ENCODE results near the gene LTB4R.

Gene LTB4R

DNA sequence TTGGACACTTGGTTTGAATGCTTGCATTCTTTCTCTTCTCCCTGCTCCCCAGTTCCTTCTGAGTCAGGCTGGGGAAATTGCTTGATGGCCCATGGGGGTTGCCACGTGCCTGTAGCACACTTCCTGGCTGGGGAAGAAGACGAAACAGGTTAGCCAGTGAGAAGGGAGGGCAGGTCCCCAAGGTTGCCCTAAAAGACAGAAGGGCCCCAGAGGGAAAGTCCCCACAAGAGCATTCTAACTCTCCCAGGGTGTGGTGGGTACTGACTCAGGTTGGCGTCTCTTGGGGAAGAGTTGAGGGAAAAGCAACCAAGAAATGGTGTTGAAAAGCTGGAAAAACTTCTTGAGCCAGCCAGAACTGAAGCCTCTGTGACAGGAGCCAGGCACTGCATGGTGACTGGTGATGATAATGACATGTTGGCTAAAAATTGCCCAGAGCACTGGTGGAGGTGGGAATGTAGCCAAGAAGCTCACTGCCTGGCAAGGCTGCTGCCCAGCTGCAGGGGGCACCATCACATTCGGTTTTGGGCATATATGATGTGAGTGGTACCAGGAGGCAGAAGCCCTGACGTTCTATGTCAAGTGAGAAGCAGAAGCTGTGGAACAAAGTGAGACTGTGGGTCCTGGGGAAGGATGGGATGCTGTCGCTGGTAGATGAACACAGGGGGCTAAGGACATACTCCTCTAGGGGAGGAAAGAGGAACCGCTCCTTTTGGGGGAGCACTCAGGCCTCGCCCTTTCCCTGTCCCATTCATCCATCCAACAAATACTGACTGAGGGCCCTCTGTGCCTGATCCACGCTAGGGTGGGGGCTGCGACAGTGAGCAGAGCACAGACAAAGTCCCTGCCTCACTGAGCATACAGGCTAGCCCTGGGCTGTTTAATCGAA, 31.8 kb upstream of the LTB4R start:
- peak; percentile 9 to 62 for DNase-seq

DNA sequence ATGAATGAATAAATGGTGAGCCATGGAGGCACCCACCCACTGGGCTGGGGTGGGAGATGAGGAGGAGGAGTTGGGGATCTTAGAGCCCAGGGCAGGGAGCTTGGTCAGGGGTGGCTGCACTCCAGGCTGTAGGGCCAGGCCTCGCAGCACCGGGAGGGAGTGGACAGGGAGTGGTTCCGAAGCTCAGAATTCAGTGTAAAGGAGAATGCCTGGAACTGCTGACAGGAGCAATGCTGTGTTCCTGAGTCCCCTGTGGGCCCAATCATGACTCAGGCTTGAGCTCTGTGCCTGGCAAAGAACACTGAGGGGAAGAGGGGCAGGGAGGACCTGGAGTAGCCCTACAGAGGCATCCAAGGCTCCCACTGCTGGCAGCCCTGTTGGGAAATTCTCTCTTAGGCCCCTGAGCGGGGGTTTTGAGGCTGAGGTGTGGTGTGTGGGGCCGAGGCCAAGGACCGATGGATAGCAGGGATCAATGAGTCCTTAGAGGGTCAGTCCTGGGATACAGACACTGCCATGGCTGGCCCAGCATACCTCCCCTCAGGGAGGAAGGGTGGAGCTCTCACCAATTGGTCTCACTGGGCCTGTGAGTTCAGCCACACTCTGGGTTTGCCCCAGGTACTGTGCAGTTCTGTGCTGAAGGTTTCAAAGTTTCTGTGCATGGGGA, 30.4 kb upstream of the LTB4R start:
- DNase-seq, result no peak

DNA sequence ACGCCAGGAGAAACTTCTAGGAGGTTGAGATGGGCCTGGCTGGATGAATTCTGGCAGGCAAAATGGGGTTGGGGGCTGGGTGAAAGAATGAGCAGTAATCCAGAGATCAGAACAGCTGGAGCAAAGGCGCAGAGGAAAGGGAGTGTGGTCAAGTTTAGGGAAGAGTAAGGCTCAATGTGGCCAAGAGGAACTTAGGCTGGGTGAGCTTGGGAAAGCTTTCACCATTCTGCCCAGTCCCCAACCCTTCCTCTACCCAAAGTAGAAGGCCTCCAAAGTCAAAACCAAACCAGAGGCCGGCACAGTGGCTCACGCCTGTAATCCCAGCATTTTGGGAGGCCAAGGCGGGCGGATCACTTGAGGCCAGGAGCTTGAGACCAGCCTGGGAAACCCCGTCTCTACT, 29.7 kb upstream of the LTB4R start:
- DNase-seq, result no peak

DNA sequence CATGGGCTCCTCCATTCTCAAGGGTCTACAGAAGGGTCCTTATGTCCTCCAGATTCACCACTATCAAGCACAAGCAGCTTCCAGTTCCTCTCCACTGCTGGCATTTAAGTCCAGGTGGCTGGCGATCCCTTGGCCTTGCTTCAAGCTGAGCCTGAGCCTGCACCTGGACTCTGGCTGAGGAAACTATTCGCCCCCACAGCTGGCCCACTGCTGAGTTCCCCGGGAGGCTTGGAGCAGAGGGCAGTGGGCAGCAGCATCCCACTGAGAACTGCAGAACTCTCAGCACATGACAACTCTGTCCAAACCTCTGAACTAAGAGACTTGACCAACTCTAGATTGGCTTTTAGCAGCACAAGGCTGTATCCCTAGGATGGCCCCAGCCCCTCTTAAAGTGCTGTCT, 28.6 kb upstream of the LTB4R start:
- no peak for DNase-seq

DNA sequence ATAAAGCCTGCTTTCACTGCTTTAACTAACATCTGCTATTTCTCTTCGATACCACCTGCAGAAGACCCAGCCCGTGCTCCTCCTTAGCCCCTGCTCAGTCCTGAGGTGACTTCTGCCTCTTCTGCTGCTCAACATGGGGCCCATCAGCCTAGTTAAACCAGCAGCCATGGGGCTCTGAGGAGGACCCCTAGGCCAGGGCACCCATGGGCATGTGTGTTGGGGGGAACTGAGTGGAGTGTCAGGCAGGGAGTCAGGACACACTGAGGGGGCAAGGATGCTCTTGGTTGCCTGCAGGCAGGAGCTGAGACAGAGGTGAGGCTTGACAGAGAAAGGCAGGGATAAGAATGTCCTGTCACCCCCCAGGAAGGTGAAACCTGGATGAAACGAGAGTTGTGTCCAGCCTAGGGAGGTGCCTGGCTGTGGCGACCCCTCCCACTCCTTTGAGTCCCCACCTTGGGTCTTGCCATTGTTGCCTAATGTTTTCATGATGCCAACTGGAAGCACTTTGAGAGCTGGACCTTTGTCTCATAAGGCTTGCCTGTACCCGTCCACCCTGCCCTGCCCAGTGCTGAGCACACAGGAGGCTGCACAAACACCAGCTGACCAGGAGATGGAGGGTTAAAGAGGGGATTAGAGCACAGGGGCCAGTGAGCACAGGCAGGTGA, 27.4 kb upstream of the LTB4R start:
- DNase-seq, result no peak

DNA sequence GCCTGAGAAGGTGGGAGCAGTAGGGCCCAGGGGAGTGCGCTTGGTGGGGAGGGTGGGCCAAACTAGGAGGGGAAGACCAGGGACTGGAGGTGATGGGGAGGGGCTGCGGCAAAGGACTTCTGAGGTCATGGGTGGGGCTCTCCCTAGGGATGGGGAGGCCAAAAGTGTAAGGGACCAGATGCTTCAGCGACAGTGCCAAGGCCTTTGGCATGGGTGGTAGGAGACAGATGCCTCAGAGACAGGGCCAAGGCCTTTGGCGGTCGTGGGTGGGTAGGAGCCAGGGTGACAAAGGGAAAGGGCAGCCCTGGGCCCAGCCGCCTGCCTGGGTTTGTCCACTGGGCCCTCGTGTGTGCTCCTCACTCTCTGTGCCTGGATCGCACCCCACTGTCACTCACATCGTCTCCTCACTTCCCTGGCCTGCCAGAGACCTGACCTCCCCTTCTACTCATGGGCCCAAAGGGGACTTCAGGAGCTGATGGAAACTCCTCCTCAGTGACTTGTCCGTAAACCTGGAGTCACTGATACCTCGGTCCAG, 26.7 kb upstream of the LTB4R start:
- peak in 1 of 2 experiments; percentile 73 for DNase-seq

DNA sequence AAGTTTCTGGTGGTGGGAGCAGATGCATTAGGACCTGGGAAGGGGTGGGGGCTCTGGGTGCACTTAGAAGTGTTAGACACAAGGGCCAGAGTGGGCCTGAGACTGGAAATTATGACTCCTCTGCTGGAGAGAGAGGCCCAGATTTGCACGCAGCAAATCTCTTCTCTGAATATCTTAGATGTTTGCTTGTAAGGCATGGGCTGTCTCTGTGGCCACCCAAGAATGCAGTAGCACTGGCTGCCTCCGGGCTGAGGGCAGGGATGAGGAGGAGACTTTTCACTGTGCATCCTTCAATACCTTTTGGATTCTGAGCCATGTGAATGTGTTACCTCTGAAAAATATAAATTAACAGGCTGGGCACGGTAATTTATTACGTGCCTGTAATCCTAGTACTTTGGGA, 26.0 kb upstream of the LTB4R start:
- no peak for DNase-seq

DNA sequence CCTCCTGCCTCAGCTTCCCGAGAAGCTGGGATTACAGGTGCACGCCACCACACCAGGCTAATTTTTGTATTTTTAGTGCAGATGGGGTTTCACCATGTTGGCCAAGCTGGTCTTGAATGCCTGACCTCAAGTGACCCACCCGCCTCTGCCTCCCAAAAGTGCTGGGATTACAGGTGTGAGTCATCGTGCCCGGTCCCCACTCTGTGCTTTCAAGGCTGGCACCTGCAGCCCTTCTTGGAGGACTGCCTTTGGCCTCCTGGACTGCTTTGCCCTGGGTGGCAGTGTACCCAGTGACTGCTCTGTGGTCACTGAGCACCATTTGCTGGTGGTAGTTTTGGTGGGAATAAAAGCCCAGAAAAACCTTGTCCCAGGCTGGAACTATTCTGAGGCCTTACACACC, 24.3 kb upstream of the LTB4R start:
- no peak for DNase-seq

DNA sequence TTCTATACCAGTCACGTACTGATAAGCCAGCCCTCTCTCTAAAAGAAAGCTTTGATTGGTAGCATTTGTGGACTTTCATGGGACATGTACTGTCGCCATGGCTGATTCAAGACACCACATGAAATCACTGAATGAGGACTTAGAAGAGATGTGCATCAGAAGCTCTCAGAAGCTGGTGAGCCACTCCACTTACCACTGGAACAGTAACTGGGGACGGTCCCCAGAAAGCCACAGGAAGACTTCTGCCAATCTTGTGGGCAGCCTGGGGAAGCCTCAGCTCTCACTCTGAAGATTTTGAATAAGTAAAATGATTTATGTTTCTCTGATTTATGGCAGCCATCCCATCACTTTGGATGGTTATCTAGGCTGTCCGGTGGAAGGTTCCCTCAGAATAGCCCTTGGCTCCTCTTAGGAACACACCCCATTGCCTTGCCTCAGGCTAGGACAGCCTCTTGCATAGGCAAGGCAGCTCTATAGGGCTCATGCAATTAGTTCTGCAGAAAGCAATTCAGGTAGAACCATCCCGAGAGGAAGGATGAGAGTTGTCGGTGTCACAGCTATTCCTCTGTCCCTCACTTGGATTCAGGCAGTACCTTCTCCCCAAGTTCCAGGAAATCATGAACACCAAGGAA, 21.5 kb upstream of the LTB4R start:
- DNase-seq, result no peak

DNA sequence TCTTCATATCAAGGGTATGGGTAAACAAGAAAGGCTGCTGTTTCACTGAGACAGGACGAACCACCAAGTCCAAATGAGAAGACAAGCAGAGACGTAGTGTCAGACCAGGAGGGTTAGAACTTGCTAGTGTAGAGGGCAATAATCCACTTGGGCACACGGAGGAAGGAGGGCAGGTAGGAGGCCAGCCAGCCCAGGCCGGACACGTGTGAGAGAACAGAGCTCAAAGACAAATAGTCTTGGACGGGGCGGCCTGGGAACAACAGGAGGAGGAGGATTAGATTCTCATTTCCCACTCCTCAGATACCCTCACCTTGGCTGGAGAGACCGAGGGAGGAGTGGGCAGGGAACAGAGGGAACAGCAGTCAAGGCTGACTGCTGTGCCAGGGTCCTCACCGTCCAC, 20.6 kb upstream of the LTB4R start:
- no peak for DNase-seq

DNA sequence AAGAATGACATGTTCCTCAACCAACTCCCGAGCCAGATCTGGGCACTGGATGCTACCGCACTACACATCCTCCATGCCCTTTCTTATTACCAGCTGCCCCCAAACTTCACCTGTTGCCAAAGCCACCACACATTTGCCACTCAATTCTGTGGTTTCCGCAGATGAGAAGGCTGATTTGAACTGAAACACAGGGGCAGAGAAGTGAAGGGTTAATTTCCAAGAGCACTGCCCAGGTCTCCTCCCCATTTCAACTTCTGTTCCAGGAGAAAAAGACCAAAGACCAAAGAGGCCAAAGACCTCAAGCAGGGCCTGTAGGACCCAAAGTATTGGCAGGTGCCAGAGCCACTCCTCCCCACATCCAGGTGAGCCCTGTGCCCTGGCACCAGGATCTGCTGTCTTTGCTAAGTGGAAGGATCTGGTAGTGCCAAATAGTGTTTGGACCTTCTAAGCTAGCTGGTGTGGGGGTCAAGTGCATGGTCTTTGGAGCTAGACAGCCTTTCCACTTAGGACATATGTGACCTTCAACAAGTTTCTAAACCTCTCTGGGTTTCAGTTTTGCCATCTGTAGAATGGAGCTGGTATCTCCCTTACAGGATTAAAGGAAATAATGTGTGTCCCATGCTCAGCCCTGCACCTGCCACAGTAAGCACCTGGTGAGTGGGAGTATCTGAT, 19.7 kb upstream of the LTB4R start:
- DNase-seq, result no peak

DNA sequence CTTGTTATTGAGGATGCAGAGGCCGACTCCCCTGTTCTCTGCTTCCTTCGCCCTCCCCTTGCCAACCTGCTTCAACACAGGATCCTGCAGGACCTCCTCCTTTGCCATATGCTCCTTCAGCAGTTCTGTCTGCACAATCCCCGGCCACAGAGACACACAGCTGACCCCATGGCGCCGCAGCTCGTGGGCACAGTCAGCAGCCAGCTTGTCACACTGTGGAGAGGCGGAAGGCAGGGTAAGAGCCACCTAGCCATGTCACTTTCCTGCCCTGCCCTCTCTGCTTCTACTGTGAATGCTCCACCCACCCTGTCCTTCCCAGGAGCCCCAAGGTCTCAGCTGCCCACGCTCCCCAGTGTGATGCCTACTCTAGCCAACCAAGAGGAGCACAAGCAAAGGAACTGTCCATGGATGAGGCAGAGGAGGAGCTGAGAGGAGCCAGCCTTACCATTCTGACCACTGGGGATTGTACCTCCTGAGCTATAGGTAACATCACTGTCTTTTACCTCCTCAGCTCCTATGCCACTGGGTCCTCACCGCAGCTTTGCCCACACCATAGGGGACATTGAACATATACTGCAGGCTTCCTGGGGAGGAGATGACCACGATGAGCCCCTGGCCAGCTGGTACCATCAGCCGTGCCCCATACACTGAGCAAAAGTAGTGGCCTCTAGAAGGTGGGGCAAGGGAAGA, 19.0 kb upstream of the LTB4R start:
- DNase-seq, result no peak

DNA sequence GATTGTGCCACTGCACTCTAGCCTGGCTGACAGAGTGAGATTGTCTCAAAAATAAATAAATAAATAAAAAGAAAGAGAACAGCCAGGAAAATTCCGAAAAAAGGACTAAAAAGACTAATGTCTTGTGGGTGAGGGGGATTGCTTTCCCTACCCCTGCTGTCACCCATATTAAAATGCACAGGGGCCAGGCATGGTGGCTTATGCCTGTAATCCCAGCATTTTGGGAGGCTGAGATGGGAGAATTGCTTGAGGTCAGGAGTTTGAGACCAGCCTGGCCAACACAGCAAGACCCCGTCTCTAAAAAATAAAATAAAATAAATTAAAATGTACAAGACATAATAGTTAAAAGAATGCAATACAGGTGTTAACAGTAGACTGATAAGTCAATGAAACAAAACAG, 17.8 kb upstream of the LTB4R start:
- DNase-seq, result no peak

DNA sequence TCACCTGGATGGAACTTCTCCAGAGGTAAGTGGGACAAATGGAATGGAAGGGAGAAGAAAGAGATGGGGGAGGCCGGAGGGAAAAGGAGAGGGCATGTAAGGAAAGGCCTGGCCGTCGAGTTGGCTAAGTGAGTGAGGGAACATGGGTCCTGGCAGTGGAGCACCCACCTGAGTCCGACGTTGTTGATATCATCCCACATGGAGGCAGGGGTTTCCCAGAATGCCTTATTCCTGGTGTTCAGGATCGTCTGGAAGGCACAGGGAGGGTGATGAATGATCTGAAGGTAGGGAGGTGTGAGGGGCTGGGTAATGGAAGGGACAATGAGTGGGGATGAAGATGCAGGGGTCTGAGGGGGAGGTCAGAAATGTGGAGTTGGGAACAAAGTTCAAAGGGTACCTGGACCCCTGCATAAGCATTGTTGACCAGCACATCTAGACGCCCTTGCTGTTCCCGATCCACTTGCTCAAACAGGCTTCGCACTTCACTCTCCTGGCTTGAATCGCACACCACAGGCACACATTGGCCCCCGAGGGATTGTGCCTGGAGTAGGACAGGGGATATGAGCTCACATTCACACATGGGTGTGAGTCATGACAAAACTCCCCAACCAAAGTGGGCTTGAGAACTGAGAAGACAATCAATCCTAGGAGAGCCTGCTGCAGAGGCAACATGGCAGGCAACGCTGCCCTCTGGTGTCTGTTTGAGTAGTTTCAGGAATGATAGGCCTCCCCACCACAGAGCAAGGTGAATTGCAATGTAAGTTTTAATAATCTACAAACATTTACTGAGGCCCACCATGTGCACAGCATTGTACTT, 14.8 kb upstream of the LTB4R start:
- peak; percentile 72 to 83 for DNase-seq

DNA sequence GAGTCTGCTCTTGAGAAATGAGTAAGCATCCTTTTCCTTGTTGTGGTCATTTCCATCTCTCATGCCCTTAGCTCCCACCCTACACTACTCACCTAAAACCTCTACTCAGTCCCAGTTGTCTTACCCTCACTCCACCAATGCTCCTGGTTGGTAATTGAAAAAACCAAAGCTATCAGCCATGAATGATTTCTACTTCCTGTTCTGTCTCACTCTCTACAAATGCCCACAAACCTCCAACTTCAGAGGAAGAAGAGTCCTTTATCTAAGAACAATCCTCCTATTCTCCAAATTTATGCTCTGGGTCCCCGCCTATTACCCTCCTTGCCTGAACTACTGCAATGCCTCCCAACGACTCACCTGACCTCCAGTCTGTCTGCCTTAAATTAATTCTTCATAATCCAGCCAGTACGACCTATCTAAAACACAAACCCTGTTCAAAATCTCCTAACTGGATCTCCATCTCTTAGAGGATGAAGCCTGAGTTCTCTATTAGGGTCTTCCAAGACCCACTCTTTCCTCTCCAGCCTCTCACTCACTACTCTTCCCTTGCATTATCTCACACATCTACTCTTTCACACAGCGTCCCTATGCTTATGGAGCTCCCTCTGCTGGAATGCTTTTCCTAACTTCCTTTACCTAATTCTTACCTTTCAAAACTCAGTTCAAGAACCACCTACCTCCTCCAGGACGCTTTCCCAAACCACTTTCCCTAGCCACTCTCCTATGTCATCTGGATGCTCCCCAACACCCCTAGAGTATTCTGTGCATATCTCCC, 13.9 kb upstream of the LTB4R start:
- DNase-seq, result peak in 1 of 2 experiments; percentile 16

DNA sequence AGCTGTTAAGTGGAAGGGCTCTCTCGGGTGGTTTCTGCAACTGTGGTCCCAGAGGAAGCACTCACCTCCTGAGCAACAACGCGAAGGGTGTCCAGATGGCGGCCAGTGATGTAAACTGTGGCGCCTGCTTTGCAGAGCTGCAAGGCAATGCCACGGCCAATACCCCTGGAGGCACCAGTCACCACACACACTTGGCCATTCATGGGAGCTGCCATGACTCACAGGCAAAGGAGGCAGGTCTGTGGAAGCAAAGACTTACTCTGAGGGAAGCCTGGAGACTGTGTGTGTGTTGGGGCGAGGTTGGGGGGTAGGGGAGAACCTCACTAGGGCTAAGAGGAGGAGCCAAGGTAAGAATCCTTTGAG, 12.4 kb upstream of the LTB4R start:
- DNase-seq, result peak in 1 of 2 experiments; percentile 38

DNA sequence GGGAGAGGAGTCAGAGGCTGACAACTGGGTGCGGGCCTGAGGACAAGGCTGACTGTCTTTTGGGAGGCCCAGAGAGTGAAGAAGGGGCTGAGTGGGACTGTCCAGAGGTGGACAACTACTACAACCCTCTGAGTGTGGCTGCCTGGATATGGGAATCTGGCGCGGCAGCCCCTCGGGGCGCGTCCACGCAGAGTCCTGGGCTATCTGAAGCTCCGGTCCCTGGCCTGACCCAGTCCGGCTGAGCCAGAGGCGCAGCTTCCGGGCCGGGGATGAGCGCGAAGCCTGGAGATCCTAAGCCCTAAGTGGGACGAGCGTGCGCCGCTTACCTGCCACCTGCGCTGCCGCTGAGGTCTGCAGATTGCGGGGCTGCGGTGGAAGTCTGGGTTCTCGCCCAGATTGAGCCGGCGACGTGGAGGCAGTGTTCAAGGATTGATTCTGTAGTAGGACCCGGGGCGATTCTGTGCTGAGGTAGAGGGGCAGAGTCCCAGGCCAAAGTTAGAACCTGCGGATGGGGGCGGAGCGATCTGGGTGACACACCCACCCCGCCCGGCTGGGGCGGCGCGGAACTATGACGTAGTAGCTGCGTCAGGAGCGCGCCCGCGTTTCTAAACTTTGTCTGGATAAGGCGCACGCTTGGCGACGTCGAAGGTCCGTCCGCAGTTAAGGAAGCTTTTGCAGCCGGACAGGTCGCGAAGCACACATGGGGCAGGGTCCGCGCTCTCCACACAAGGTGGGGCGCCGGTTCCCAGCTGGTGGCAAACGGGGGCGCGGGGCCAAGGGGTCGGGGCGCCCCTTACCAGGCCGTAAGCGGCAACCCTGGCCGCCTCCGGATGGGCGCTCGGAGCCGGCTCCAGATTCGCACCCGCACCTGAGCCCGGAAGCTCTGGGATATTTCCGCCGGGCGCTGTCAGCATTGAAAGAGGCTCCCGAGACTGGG, 11.8 kb upstream of the LTB4R start, which contains the start of the genes DHRS1 and NOP9:
Gene DHRS1 (minus strand): TSS at position 526 of the 937 bp plus-strand sequence. CDS start 674 bp downstream, outside the sequence.
Gene NOP9 (plus strand): TSS at position 596 of the 937 bp plus-strand sequence. CDS start 105 bp downstream, at position 701.
- DNase-seq, result peak; percentile 70 to 94

DNA sequence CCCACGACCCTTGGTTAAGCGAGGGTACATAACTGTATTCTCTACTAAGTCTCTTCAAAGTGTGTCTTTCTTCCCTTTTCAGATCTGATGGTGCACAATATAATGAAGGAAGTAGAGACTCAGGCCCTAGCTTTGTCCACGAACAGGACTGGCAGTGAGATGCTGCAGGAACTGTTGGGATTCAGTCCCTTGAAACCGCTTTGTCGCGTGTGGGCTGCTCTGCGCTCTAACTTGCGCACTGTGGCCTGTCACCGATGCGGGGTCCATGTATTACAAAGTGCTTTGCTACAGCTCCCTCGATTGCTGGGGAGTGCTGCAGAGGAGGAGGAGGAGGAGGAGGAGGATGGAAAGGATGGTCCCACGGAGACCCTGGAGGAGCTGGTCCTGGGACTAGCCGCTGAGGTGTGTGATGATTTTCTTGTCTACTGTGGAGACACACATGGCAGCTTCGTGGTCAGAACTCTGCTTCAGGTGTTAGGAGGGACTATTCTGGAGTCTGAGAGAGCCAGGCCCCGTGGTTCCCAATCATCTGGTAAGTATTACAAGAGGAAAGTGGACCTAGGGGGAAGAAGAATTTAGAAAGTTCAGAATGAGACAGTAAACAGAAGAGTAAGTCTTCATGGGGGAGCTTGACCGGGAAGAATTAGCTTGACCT, 10.8 kb upstream of the LTB4R start:
- DNase-seq, result no peak

Data from NCI-H446 (cell line).